Mesenchymal stem cell (in vitro differentiated cells and primary cell): ENCODE results near the gene EEA1.

ENCODE experiments used
- DNase-seq: peaks from one replicate; pipeline ENCODE4 v3.0.0-alpha.2; 2013
- H2AFZ ChIP-seq: one replicate; pipeline ENCODE4 v1.6.1; 2013; ENCODE audit warnings: low read depth, mild to moderate bottlenecking, control low read depth, inconsistent platforms, low read length, moderate library complexity
- H2AK5ac ChIP-seq: 2 replicates; pipeline ENCODE4 v1.6.1; 2013; ENCODE audit warnings: low read length, moderate library complexity, mild to moderate bottlenecking, inconsistent platforms; ENCODE audit not compliant: severe bottlenecking
- H2BK120ac ChIP-seq: one replicate; pipeline ENCODE4 v1.6.1; 2013; ENCODE audit warnings: low read depth, mild to moderate bottlenecking, inconsistent platforms, low read length, moderate library complexity
- H2BK12ac ChIP-seq, 2 experiments: one replicate each; pipeline ENCODE4 v1.6.1; 2013; ENCODE audit warnings: inconsistent platforms in 2 of 2, low read length in 2 of 2, mild to moderate bottlenecking in 2 of 2, moderate library complexity in 2 of 2, control low read depth in 1 of 2
- H2BK15ac ChIP-seq: one replicate; pipeline ENCODE4 v1.6.1; 2013; ENCODE audit warnings: mild to moderate bottlenecking, low read depth, inconsistent platforms; ENCODE audit not compliant: poor library complexity, severe bottlenecking
- H2BK5ac ChIP-seq: 2 replicates; pipeline ENCODE4 v1.6.1; 2013; ENCODE audit warnings: low read depth, mild to moderate bottlenecking, low read length, control low read depth, inconsistent platforms; ENCODE audit not compliant: poor library complexity, severe bottlenecking
- H3K14ac ChIP-seq, 2 experiments: one replicate each; pipeline ENCODE4 v1.6.1; 2013; ENCODE audit warnings: inconsistent platforms in 2 of 2, low read length in 2 of 2, control low read depth in 1 of 2, mild to moderate bottlenecking in 1 of 2, moderate library complexity in 1 of 2
- H3K18ac ChIP-seq, 2 experiments: one replicate each; pipeline ENCODE4 v1.6.1; 2013; ENCODE audit warnings: inconsistent platforms in 2 of 2, low read length in 2 of 2, control low read depth in 1 of 2, low read depth in 1 of 2, mild to moderate bottlenecking in 1 of 2
- H3K23ac ChIP-seq, 2 experiments: one replicate each; pipeline ENCODE4 v1.6.1; 2013; ENCODE audit warnings: inconsistent platforms in 2 of 2, low read length in 2 of 2, mild to moderate bottlenecking in 2 of 2, moderate library complexity in 2 of 2, control low read depth in 1 of 2
- H3K27ac ChIP-seq: 2 replicates; pipeline ENCODE4 v1.5.1; 2013; ENCODE audit warnings: mild to moderate bottlenecking, moderate library complexity, low read length, control low read depth, inconsistent platforms; ENCODE audit not compliant: poor library complexity, severe bottlenecking
- H3K27me3 ChIP-seq, 2 experiments: 2 replicates each; pipeline versions ENCODE4 v1.6.1 to v1.7.0; 2013; ENCODE audit warnings: low read length in 2 of 2, mild to moderate bottlenecking in 2 of 2, moderate library complexity in 2 of 2, control low read depth in 1 of 2, inconsistent platforms in 1 of 2; ENCODE audit not compliant: control insufficient read depth in 1 of 2, insufficient read depth in 1 of 2
- H3K36me3 ChIP-seq, 2 experiments: 2 replicates each; pipeline versions ENCODE4 v1.6.1 to v1.7.0; 2013; ENCODE audit warnings: low read length in 2 of 2, control low read depth in 1 of 2, inconsistent platforms in 1 of 2, low read depth in 1 of 2, mild to moderate bottlenecking in 1 of 2; ENCODE audit not compliant: insufficient read depth in 2 of 2, control insufficient read depth in 1 of 2
- H3K4ac ChIP-seq, 2 experiments: one replicate each; pipeline ENCODE4 v1.6.1; 2013; ENCODE audit warnings: inconsistent platforms in 2 of 2, low read length in 2 of 2, mild to moderate bottlenecking in 2 of 2, moderate library complexity in 2 of 2, control low read depth in 1 of 2, low read depth in 1 of 2
- H3K4me1 ChIP-seq: 2 replicates; pipeline ENCODE4 v1.6.1; 2013; ENCODE audit warnings: low read depth, low read length, control low read depth; ENCODE audit not compliant: control insufficient read depth, insufficient read depth
- H3K4me2 ChIP-seq: 2 replicates; pipeline ENCODE4 v1.6.1; 2013; ENCODE audit warnings: low read length, mild to moderate bottlenecking, inconsistent platforms; ENCODE audit not compliant: poor library complexity, severe bottlenecking
- H3K4me3 ChIP-seq, 2 experiments: 2 replicates each; pipeline versions ENCODE4 v1.5.1 to v1.7.0; 2013; ENCODE audit warnings: low read length in 2 of 2, mild to moderate bottlenecking in 2 of 2, control low read depth in 1 of 2, low read depth in 1 of 2; ENCODE audit not compliant: insufficient read depth in 1 of 2
- H3K79me1 ChIP-seq: replicated peaks from 2 replicates; pipeline ENCODE4 v1.6.1; 2013; ENCODE audit warnings: mild to moderate bottlenecking, control low read depth, low read length, inconsistent platforms; ENCODE audit not compliant: poor library complexity, severe bottlenecking
- H3K9ac ChIP-seq: 2 replicates; pipeline ENCODE4 v1.7.0; 2013; ENCODE audit warnings: mild to moderate bottlenecking, low read length, moderate library complexity
- H3K9me3 ChIP-seq: 2 replicates; pipeline ENCODE4 v1.7.0; 2013; ENCODE audit warnings: mild to moderate bottlenecking, low read length; ENCODE audit not compliant: control insufficient read depth
- H4K8ac ChIP-seq: one replicate; pipeline ENCODE4 v1.6.1; 2013; ENCODE audit warnings: inconsistent platforms, mild to moderate bottlenecking, low read length, moderate library complexity
- H4K91ac ChIP-seq: one replicate; pipeline ENCODE4 v1.6.1; 2013; ENCODE audit warnings: mild to moderate bottlenecking, low read length, inconsistent platforms
- WGBS: methylation state at CpG from one replicate; pipeline ENCODE4 v1.1.7; 2013; ENCODE audit warnings: mixed read lengths; 5-methylcytosine and 5-hydroxymethylcytosine counted together

Gene EEA1

GRCh38 chr12:92810370-92810769 lies 118.7 kb downstream of the EEA1 start:
- Histone ChIP-seq H3K4ac (no peak overlapping the region), H3K36me3 (peaks cover 3 to 95% of the 10 kb centered on the region in 2 experiments), H3K9me3 (peaks cover 10% of the 10 kb centered on the region), H3K79me1 (no peaks in the 10 kb centered on the region), H2BK5ac (no peak overlapping the region), H3K4me3 (no peak overlapping the region), H3K27me3 (no peaks in the 10 kb centered on the region), H2AFZ (no peak overlapping the region), H2AK5ac (no peak overlapping the region), H3K9ac (no peak overlapping the region), H3K14ac (no peak overlapping the region), H3K18ac (no peak overlapping the region), H2BK120ac (no peak overlapping the region), H3K23ac (no peak overlapping the region), H3K4me2 (no peak overlapping the region), H3K4me1 (no peaks in the 10 kb centered on the region), H2BK12ac (no peak overlapping the region), H2BK15ac (no peak overlapping the region), H4K91ac (no peak overlapping the region), H3K27ac (no peak overlapping the region), H4K8ac (no peak overlapping the region)
- WGBS = no CpG with 5 or more reads among the region's 4 CpGs
- DNase-seq = no peak

GRCh38 chr12:92803903-92804302 lies 125.2 kb downstream of the EEA1 start:
- Histone ChIP-seq H3K4me3 (no peak overlapping the region), H3K27ac (no peak overlapping the region), H3K23ac (no peak overlapping the region), H2BK12ac (no peak overlapping the region), H3K4ac (no peak overlapping the region), H3K9me3 (peaks cover 10% of the 10 kb centered on the region), H3K4me2 (no peak overlapping the region), H3K79me1 (peaks cover 6% of the 10 kb centered on the region), H2BK15ac (no peak overlapping the region), H2AK5ac (no peak overlapping the region), H2BK5ac (no peak overlapping the region), H3K18ac (no peak overlapping the region), H3K27me3 (no peaks in the 10 kb centered on the region), H3K36me3 (peaks cover 3 to 93% of the 10 kb centered on the region in 2 experiments), H4K8ac (no peak overlapping the region), H3K9ac (peak overlapping the region; percentile 23), H2BK120ac (no peak overlapping the region), H3K14ac (no peak overlapping the region), H4K91ac (no peak overlapping the region), H3K4me1 (no peaks in the 10 kb centered on the region), H2AFZ (no peak overlapping the region)
- 100% methylated on average over 1 of the region's 1 CpG for WGBS
- no peak for DNase-seq

GRCh38 chr12:92802906-92803305 lies 126.2 kb downstream of the EEA1 start:
- H2BK120ac ChIP-seq = no peak overlapping the region
- H3K4ac ChIP-seq = no peak overlapping the region
- no peak overlapping the region for H2AFZ ChIP-seq
- 91% methylated on average over 3 of the region's 3 CpGs for WGBS
- no peak overlapping the region for H2AK5ac ChIP-seq
- peaks cover 10% of the 10 kb centered on the region for H3K9me3 ChIP-seq
- no peak overlapping the region for H2BK12ac ChIP-seq
- no peaks in the 10 kb centered on the region for H3K4me1 ChIP-seq
- no peak overlapping the region for H2BK15ac ChIP-seq
- H3K27me3 ChIP-seq = no peaks in the 10 kb centered on the region
- H3K36me3 ChIP-seq = peaks cover 3 to 93% of the 10 kb centered on the region in 2 experiments
- H3K4me3 ChIP-seq = no peak overlapping the region
- no peak overlapping the region for H3K23ac ChIP-seq
- no peak overlapping the region for H3K18ac ChIP-seq
- DNase-seq = no peak
- H3K27ac ChIP-seq = no peak overlapping the region
- H4K91ac ChIP-seq = no peak overlapping the region
- H3K79me1 ChIP-seq = peaks cover 6% of the 10 kb centered on the region
- no peak overlapping the region for H2BK5ac ChIP-seq
- no peak overlapping the region for H3K4me2 ChIP-seq
- no peak overlapping the region for H3K9ac ChIP-seq
- H4K8ac ChIP-seq = no peak overlapping the region
- no peak overlapping the region for H3K14ac ChIP-seq

- Histone ChIP-seq H3K9ac (no peak overlapping the region), H3K4me3 (no peak overlapping the region), H3K4me1 (no peaks in the 10 kb centered on the region), H3K9me3 (no peaks in the 10 kb centered on the region), H2AFZ (no peak overlapping the region), H3K27me3 (no peaks in the 10 kb centered on the region), H2BK12ac (no peak overlapping the region), H2AK5ac (no peak overlapping the region), H3K4me2 (no peak overlapping the region), H3K4ac (no peak overlapping the region), H4K91ac (no peak overlapping the region), H2BK120ac (no peak overlapping the region), H4K8ac (no peak overlapping the region), H2BK15ac (no peak overlapping the region), H3K23ac (no peak overlapping the region), H3K79me1 (no peaks in the 10 kb centered on the region), H3K36me3 (peaks cover 0 to 68% of the 10 kb centered on the region in 2 experiments), H3K27ac (no peak overlapping the region), H3K18ac (no peak overlapping the region), H3K14ac (no peak overlapping the region), H2BK5ac (no peak overlapping the region)
- no peak for DNase-seq
These were observed 132.4 kb downstream of the EEA1 start for GRCh38 chr12:92796650-92797049.
